Measurements from ENCODE around the gene PRAME. TPM values are rescaled to one million over a fixed set of nuclear protein-coding genes. Genes with fewer than 3 reads are reported as not detected.
A peak's percentile ranks its signal among the peaks of the same experiment; 100 is the strongest.

The PRAME gene
- total and polyA plus RNA-seq, 2 of the 13 experiments (the other 11 are each of a cell fraction or from before 2014, with no cell fraction given) = 0.11 to 0.83 TPM

DNA sequence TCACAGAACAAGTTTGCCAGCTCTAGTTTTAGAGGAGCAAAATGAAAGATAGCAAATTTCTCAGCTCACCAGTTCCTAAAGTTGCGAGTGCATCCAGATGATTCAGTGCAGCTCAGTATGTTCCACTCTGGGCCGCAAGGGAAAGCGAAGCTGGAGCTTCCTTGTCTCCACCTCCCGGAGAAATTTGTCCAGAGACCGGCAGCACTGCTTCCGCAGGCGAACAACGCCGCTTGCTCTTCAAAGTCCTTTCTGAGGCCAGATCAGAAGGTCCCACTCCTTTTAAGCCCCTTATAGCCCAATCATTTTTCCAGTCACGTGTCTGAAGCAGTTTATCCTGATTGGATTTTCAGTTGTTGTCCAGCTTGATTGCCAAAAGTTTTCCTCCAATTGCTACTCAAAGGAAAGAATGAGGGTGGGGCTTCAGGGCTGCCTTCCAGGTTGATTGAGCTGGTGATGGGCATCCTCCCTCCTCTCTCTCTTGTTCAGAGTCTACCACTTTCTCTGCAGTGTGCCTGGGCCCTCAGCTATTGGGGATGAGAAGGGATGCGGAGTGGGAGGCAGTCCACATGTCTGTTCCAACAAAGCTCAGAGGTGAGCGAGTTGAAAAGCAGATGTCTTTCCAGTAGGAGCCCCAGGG is 38.9 kb downstream of the PRAME start, which contains the start of gene ZNF280A (continued):
- no peak for TF ChIP-seq IRF2 (CRISPR knock-in tag; IDR thresholded peaks at IDR 0.05)
- TF ChIP-seq HDAC6 (IDR thresholded peaks at IDR 0.05; ENCODE audit: low read depth, low read length) = no peak
- no peak for TF ChIP-seq ZSCAN21 (CRISPR knock-in tag; IDR thresholded peaks at IDR 0.05; ENCODE audit: borderline replicate concordance)
- TF ChIP-seq ZNF234 (CRISPR knock-in tag; conservative IDR thresholded peaks at IDR 0.05) = no peak
- peak; percentile 40; the same call in 1 of the 2 replicates for TF ChIP-seq ELF3 (CRISPR knock-in tag; IDR thresholded peaks at IDR 0.05)
- no peak for TF ChIP-seq RORA (CRISPR knock-in tag; IDR thresholded peaks at IDR 0.05)
- TF ChIP-seq GLMP (CRISPR knock-in tag; IDR thresholded peaks at IDR 0.05; ENCODE audit: borderline replicate concordance) = no peak
- no peak for TF ChIP-seq MED13 (CRISPR knock-in tag; IDR thresholded peaks at IDR 0.05)
- no peak for TF ChIP-seq ZNF576 (CRISPR knock-in tag; IDR thresholded peaks at IDR 0.05)
- TF ChIP-seq YEATS4 (CRISPR knock-in tag; IDR thresholded peaks at IDR 0.05; ENCODE audit: borderline replicate concordance) = no peak
- TF ChIP-seq PBX2 (CRISPR knock-in tag; IDR thresholded peaks at IDR 0.05) = no peak
- no peak for TF ChIP-seq NR2C2 (CRISPR knock-in tag; IDR thresholded peaks at IDR 0.05; ENCODE audit: borderline replicate concordance)
- TF ChIP-seq, protein P1, sequence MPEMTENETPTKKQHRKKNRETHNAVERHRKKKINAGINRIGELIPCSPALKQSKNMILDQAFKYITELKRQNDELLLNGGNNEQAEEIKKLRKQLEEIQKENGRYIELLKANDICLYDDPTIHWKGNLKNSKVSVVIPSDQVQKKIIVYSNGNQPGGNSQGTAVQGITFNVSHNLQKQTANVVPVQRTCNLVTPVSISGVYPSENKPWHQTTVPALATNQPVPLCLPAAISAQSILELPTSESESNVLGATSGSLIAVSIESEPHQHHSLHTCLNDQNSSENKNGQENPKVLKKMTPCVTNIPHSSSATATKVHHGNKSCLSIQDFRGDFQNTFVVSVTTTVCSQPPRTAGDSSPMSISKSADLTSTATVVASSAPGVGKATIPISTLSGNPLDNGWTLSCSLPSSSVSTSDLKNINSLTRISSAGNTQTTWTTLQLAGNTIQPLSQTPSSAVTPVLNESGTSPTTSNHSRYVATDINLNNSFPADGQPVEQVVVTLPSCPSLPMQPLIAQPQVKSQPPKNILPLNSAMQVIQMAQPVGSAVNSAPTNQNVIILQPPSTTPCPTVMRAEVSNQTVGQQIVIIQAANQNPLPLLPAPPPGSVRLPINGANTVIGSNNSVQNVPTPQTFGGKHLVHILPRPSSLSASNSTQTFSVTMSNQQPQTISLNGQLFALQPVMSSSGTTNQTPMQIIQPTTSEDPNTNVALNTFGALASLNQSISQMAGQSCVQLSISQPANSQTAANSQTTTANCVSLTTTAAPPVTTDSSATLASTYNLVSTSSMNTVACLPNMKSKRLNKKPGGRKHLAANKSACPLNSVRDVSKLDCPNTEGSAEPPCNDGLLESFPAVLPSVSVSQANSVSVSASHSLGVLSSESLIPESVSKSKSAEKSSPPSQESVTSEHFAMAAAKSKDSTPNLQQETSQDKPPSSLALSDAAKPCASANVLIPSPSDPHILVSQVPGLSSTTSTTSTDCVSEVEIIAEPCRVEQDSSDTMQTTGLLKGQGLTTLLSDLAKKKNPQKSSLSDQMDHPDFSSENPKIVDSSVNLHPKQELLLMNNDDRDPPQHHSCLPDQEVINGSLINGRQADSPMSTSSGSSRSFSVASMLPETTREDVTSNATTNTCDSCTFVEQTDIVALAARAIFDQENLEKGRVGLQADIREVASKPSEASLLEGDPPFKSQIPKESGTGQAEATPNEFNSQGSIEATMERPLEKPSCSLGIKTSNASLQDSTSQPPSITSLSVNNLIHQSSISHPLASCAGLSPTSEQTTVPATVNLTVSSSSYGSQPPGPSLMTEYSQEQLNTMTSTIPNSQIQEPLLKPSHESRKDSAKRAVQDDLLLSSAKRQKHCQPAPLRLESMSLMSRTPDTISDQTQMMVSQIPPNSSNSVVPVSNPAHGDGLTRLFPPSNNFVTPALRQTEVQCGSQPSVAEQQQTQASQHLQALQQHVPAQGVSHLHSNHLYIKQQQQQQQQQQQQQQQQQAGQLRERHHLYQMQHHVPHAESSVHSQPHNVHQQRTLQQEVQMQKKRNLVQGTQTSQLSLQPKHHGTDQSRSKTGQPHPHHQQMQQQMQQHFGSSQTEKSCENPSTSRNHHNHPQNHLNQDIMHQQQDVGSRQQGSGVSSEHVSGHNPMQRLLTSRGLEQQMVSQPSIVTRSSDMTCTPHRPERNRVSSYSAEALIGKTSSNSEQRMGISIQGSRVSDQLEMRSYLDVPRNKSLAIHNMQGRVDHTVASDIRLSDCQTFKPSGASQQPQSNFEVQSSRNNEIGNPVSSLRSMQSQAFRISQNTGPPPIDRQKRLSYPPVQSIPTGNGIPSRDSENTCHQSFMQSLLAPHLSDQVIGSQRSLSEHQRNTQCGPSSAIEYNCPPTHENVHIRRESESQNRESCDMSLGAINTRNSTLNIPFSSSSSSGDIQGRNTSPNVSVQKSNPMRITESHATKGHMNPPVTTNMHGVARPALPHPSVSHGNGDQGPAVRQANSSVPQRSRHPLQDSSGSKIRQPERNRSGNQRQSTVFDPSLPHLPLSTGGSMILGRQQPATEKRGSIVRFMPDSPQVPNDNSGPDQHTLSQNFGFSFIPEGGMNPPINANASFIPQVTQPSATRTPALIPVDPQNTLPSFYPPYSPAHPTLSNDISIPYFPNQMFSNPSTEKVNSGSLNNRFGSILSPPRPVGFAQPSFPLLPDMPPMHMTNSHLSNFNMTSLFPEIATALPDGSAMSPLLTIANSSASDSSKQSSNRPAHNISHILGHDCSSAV (CRISPR knock-in tag; IDR thresholded peaks at IDR 0.05; ENCODE audit: borderline replicate concordance) = no peak
- no peak for TF ChIP-seq ZFP36 (IDR thresholded peaks at IDR 0.05; ENCODE audit: borderline replicate concordance, low read depth, low read length, partially characterized antibody)
- TF ChIP-seq RFX3 (CRISPR knock-in tag; IDR thresholded peaks at IDR 0.05) = no peak
- no peak for TF ChIP-seq RBM22 (optimal IDR thresholded peaks at IDR 0.05; ENCODE audit: low read length)
- no peak for TF ChIP-seq RFX1 (IDR thresholded peaks at IDR 0.05)
- TF ChIP-seq MBD4 (IDR thresholded peaks at IDR 0.05; ENCODE audit: borderline replicate concordance, low read length) = no peak
- TF ChIP-seq ZNF781 (CRISPR knock-in tag; IDR thresholded peaks at IDR 0.05; ENCODE audit: borderline replicate concordance, not compliant biosample characterization) = peak; percentile 32
- no peak for TF ChIP-seq MBNL3 (CRISPR knock-in tag; conservative IDR thresholded peaks at IDR 0.05)

Data from HepG2 (cell line).